Posterior cingulate gyrus (tissue), 11 donors: ENCODE measurements around the gene BAIAP2L1.
"Not testable (repeated sequence)": the region's sequence is repeated elsewhere in the genome, so short reads cannot be mapped to it uniquely, and the experiment has no call there.

Experiments
- DNase-seq, 10 donors: peaks; one replicate each; pipeline versions ENCODE4 v3.0.0 to v3.0.0-alpha.2; 2020 to 2021; ENCODE audit warnings: mixed read lengths in 3 of 10
- intact Hi-C: fragments of 100-400 bp; cut with DNase I; formaldehyde crosslinking; loops from one replicate; pipeline ENCODE4 v1.15.1; 2023

Gene BAIAP2L1

GRCh38 chr7:98399890-98400541 lies 874 bp downstream of the BAIAP2L1 start:
- DNase-seq = no peak
- intact Hi-C loops = loop anchor here (5.0 kb wide), 1 partner anchor 103 kb away; no protein-coding TSS in a partner anchor

DNA sequence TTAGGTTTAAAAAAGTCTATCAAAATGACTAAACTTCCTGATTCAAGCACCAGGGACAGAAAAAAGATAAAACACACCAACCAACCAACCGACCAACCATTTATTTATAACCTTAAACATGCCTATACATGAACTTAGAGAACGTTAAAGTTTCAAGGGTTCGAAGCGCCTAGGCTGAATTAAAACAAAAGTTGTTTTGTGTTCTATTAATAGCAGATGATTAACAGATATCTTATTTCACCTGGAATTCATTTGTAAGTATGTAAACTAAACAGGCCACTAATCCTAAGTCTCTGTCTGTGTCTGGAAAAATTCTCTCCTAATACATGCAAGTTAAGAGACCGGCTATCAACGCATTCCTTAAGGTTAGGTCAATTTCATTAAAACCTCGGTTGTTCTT lies 1.4 kb downstream of the BAIAP2L1 start:
- DNase-seq = no peak
- intact Hi-C loops = no loop called here

DNA sequence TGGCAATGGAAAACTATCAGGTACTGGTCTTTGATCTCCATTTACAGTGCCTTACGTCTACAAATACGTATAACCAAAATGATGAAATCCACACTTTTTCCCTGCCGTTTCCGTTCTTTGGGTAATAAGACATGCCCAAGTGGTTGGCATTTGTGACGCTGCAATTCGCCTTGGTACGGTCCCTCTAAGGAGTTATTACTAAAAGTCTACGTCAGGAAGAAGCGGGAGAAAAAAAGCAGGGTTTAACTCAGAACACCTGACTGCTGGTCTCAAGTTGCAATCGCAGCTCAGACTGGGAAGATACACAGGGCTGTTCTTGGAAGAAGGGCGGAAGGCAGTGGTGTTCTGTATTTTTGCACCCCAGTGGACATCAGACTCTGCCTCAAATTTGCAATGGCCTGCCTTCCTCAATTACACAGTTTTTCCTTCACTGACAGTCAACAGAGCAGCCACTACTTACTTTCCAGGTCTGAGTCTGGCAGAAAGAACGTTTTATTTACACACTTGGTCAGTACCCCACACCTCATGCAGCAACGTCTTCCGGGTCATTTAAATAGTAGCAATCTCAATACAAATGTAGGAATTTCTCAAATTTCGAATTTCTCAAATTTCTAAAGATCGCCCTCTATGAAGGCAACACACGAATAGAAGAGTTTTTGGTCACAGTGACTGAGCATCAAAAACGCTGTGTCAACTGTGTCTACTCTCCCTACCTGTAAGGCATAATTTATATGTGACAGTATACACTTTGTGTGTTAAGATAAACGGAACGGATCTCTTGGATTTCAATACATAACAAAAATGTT lies 2.1 kb downstream of the BAIAP2L1 start:
- intact Hi-C loops = no loop called here
- DNase-seq = no peak

DNA sequence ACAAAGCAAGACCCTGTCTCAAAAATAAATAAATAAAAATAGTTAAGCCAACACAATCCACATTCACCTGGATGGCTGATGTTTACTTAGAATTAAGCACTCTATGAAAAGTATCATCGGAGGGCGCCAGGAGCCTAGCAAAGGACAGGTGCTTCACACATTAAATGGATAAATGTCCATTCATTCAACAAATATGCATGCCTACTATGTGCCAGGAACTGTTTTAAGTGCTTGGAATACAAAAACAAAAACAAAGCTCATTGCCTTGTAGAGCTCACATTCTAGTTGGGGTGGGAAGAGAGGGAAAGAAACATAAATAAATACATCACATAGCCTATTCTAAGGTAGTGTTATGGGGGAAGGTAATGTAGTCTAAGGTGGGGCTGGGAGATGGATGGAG lies 4.1 kb downstream of the BAIAP2L1 start:
- DNase-seq = no peak
- intact Hi-C loops = no loop called here

DNA sequence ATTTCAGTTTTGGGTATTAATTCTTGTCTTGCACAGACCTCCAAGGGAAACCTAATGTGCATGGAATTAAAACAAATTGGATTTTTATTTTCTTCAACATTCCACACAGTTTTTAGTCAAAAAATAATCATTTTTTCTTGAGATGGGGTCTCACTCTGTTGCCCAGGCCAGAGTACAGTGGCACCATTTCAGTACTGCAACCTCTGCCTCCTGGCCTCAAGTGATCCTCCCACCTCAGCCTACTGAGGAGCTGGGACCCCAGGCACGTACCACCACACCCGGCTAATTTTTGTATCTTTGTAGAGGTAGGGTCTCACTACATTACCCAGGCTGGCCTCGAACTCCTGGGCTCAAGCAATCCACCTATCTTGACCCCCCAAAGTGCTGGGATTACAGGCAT lies 4.9 kb downstream of the BAIAP2L1 start:
- DNase-seq = no peak
- intact Hi-C loops = no loop called here

GRCh38 chr7:98395481-98395880 lies 5.4 kb downstream of the BAIAP2L1 start:
- intact Hi-C loops = no loop called here
- no peak for DNase-seq

- DNase-seq = no peak
- intact Hi-C loops = no loop called here
These were observed 6.5 kb downstream of the BAIAP2L1 start for GRCh38 chr7:98394377-98394836.

- DNase-seq = no peak
- intact Hi-C loops = no loop called here
These were observed 13.2 kb downstream of the BAIAP2L1 start for GRCh38 chr7:98387544-98388226.

GRCh38 chr7:98387131-98387530 lies 13.8 kb downstream of the BAIAP2L1 start:
- DNase-seq = no peak

DNA sequence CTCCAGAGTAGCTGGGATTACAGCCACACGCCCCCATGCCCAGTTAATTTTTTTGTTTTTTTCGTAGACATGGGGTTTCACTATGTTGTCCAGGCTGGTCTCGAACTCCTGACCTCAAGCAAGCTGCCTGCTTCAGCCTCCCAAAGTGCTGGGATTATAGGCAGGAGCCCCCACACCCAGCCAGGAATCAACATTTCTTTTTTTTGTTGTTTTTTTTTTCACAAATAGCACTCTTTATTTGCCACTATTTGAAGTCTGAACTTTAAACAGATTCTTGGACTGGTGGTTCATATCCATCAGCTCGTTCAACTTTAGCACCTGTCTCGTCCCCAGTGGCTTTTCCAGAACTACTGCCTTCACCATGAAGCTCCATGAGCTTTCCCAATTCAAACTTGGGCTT lies 15.4 kb downstream of the BAIAP2L1 start:
- peak in 1 of 10 donors; percentile 3 for DNase-seq

More at GRCh38 chr7:98387131-98387530, 13.8 kb downstream of the BAIAP2L1 start:
- intact Hi-C loops = no loop called here

GRCh38 chr7:98378210-98378819 lies 22.6 kb downstream of the BAIAP2L1 start:
- intact Hi-C loops = no loop called here
- DNase-seq = no peak

More for the DNA sequence above, 15.4 kb downstream of the BAIAP2L1 start:
- intact Hi-C loops = not testable (repeated sequence)

DNA sequence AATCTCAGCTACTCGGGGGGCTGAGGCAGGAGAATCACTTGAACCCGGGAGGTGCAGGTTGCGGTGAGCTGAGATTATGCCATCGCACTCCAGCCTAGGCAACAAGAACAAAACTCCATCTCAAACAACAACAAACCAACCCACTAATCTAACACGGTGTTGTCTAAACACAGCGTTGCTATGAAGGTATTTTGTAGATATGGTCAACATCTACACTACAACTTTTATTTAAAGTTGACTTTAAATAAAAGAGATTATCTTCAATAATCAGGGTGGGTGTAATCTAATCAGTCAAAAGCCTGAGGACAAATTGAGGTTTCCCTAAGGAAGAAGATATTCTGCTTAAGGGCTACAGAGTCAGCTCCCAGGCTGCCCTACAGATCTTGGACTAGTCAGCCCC lies 24.2 kb downstream of the BAIAP2L1 start:
- DNase-seq = no peak
- intact Hi-C loops = no loop called here

DNA sequence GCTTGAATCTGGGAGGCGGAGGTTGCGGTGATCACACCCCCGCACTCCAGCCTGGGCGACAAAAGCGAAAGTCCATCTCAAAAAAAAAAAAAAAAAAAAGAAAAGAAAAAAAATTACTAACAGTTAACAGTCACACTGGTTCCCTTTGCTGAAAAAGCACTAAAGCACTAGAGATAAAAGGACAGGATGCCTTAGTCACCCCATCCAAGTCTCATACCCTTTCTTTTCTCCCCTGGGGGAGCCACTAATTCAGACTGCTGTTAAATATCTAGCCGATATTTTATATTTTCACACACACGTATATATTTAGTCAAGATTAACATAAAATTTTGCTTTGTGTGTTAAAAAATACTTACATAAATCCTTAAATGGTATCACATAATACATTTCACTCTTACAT lies 25.2 kb downstream of the BAIAP2L1 start:
- intact Hi-C loops = no loop called here
- DNase-seq = no peak

- no peak for DNase-seq
- intact Hi-C loops = no loop called here
These were observed 26.6 kb downstream of the BAIAP2L1 start for GRCh38 chr7:98374285-98374680.

GRCh38 chr7:98372993-98373392 lies 27.9 kb downstream of the BAIAP2L1 start:
- intact Hi-C loops = no loop called here
- no peak for DNase-seq

GRCh38 chr7:98369726-98370125 lies 31.2 kb downstream of the BAIAP2L1 start:
- no peak for DNase-seq
- intact Hi-C loops = no loop called here

DNA sequence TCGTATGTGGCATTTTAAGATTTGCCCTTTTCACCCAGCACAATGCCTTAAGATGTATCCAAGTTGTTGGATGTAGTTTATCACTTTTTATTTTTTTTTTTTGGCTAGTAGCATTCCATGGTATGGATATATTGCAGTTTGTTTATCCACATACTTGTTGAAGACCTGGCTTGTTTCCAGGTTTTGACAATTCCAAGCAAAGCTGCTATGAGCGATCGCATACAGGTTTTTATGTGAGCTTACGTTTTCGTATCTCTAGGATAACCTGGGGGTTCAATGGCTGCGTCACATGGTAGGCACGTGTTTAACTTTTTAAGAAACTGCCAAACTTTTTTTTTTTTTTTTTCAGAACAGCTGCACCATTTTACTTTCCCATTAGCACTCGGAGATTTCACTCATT lies 32.2 kb downstream of the BAIAP2L1 start:
- intact Hi-C loops = no loop called here
- no peak for DNase-seq

GRCh38 chr7:98366562-98366938 lies 34.3 kb downstream of the BAIAP2L1 start:
- intact Hi-C loops = no loop called here
- peak in 1 of 10 donors; percentile 27 for DNase-seq

DNA sequence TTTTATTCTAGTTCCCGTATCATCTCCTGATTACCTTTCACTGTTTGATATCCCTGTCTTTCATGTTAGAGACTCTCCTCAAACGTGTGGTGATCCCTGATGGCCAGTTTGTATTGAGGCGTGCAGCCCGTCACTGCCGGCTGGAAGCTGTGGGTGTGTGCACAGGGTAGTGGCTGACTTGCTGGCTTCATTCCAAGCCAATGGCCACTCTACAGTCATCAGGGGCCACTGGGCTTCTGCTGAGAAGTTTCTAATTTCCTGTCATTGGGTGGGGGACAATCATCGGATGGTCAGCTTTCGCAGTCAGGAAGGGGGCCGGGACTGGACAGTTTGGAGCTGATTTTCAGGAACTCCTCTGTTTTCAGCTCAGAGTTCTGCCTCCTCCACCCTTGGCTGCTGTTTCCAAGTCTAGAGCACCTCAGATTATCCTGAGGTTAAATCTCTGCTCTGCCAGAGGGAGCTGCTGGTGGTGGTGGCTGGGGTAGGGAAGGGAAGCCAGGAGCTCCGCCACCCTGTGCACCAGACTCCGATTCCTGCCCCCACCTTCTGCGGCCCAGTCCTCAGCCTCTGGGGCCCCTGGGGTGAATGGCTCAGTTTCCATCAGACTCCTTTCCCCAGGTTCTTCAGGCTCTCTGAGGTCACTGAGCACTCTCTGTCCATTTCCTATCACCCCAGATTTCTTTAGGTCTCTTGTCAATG lies 34.9 kb downstream of the BAIAP2L1 start:
- DNase-seq = no peak
- intact Hi-C loops = no loop called here

GRCh38 chr7:98364220-98364619 lies 36.7 kb downstream of the BAIAP2L1 start:
- no peak for DNase-seq
- intact Hi-C loops = no loop called here
